HEK293 (cell line): ENCODE results near the gene ACOT8.

ENCODE experiments used
- ELK4 ChIP-seq: IDR thresholded peaks from 2 replicates; pipeline ENCODE4 v1.6.1; 2011; ENCODE audit warnings: mild to moderate bottlenecking, low read depth, low read length, borderline replicate concordance
- KLF17 ChIP-seq: fragments of 450-650 bp; formaldehyde crosslinking; IDR thresholded peaks from 2 replicates; pipeline ENCODE4 v1.5.1; 2016; ENCODE audit warnings: missing biosample characterization, missing genetic modification characterization
- PATZ1 ChIP-seq: fragments of 450-650 bp; formaldehyde crosslinking; IDR thresholded peaks from 2 replicates; pipeline ENCODE4 v1.5.1; 2016; ENCODE audit warnings: missing biosample characterization, missing genetic modification characterization
- SCRT1 ChIP-seq: fragments of 450-650 bp; formaldehyde crosslinking; IDR thresholded peaks from 2 replicates; pipeline ENCODE4 v1.5.1; 2016; ENCODE audit warnings: missing biosample characterization, missing genetic modification characterization, borderline replicate concordance
- TSHZ1 ChIP-seq: fragments of 450-650 bp; formaldehyde crosslinking; IDR thresholded peaks from 2 replicates; pipeline ENCODE4 v1.5.1; 2016; ENCODE audit warnings: missing biosample characterization, missing genetic modification characterization, borderline replicate concordance
- ZBTB20 ChIP-seq: fragments of 450-650 bp; formaldehyde crosslinking; IDR thresholded peaks from 2 replicates; pipeline ENCODE4 v1.5.1; 2016; ENCODE audit warnings: missing biosample characterization, missing genetic modification characterization
- ZBTB7A ChIP-seq: fragments of 450-650 bp; formaldehyde crosslinking; IDR thresholded peaks from 2 replicates; pipeline ENCODE4 v1.5.1; 2016; ENCODE audit warnings: low read depth, missing biosample characterization, missing genetic modification characterization
- ZFHX2 ChIP-seq: fragments of 450-650 bp; formaldehyde crosslinking; conservative IDR thresholded peaks from 2 replicates; pipeline ENCODE4 v1.5.1; 2016; ENCODE audit warnings: missing biosample characterization, missing genetic modification characterization
- ZNF114 ChIP-seq: fragments of 450-650 bp; formaldehyde crosslinking; IDR thresholded peaks from 2 replicates; pipeline ENCODE4 v1.5.0; 2017; ENCODE audit warnings: missing biosample characterization, missing genetic modification characterization
- ZNF214 ChIP-seq: fragments of 450-650 bp; formaldehyde crosslinking; IDR thresholded peaks from 2 replicates; pipeline ENCODE4 v1.5.1; 2017; ENCODE audit warnings: missing biosample characterization, mild to moderate bottlenecking, missing genetic modification characterization, borderline replicate concordance
- ZNF223 ChIP-seq: fragments of 450-650 bp; formaldehyde crosslinking; IDR thresholded peaks from 2 replicates; pipeline ENCODE4 v1.5.1; 2016; ENCODE audit warnings: missing biosample characterization, missing genetic modification characterization
- ZNF23 ChIP-seq: fragments of 450-650 bp; formaldehyde crosslinking; IDR thresholded peaks from 2 replicates; pipeline ENCODE4 v1.5.1; 2016; ENCODE audit warnings: missing biosample characterization, missing genetic modification characterization, borderline replicate concordance
- ZNF248 ChIP-seq: fragments of 450-650 bp; formaldehyde crosslinking; IDR thresholded peaks from 2 replicates; pipeline ENCODE4 v1.5.1; 2017; ENCODE audit warnings: missing biosample characterization, missing genetic modification characterization
- ZNF302 ChIP-seq: fragments of 450-650 bp; formaldehyde crosslinking; IDR thresholded peaks from 2 replicates; pipeline ENCODE4 v1.5.1; 2016; ENCODE audit warnings: missing biosample characterization, missing genetic modification characterization, low read depth
- ZNF324 ChIP-seq: fragments of 450-650 bp; formaldehyde crosslinking; IDR thresholded peaks from 2 replicates; pipeline ENCODE4 v1.5.1; 2016; ENCODE audit warnings: missing biosample characterization, missing genetic modification characterization
- ZNF341 ChIP-seq: fragments of 450-650 bp; formaldehyde crosslinking; IDR thresholded peaks from 2 replicates; pipeline ENCODE4; 2016; ENCODE audit warnings: low read depth, missing biosample characterization, missing genetic modification characterization
- ZNF473 ChIP-seq: fragments of 450-650 bp; formaldehyde crosslinking; IDR thresholded peaks from 2 replicates; pipeline ENCODE4 v1.5.1; 2017; ENCODE audit warnings: missing biosample characterization, missing genetic modification characterization
- ZNF518A ChIP-seq: fragments of 450-650 bp; formaldehyde crosslinking; conservative IDR thresholded peaks from 2 replicates; pipeline ENCODE4 v1.5.1; 2016; ENCODE audit warnings: low read depth, missing biosample characterization, missing genetic modification characterization
- ZNF555 ChIP-seq: fragments of 450-650 bp; formaldehyde crosslinking; conservative IDR thresholded peaks from 2 replicates; pipeline ENCODE4 v1.5.1; 2017; ENCODE audit warnings: missing biosample characterization, mild to moderate bottlenecking, missing genetic modification characterization, inconsistent platforms
- ZNF560 ChIP-seq: fragments of 450-650 bp; formaldehyde crosslinking; IDR thresholded peaks from 2 replicates; pipeline ENCODE4 v1.5.1; 2017; ENCODE audit warnings: missing biosample characterization, missing genetic modification characterization, borderline replicate concordance
- ZNF580 ChIP-seq: fragments of 450-650 bp; formaldehyde crosslinking; IDR thresholded peaks from 2 replicates; pipeline ENCODE4 v1.5.1; 2016; ENCODE audit warnings: missing biosample characterization, missing genetic modification characterization
- ZNF600 ChIP-seq: fragments of 450-650 bp; formaldehyde crosslinking; IDR thresholded peaks from 2 replicates; pipeline ENCODE4 v1.5.1; 2016; ENCODE audit warnings: missing biosample characterization, missing genetic modification characterization
- ZNF623 ChIP-seq: fragments of 450-650 bp; formaldehyde crosslinking; IDR thresholded peaks from 2 replicates; pipeline ENCODE4 v1.5.1; 2016; ENCODE audit warnings: missing biosample characterization, missing genetic modification characterization
- ZNF830 ChIP-seq: fragments of 450-650 bp; IDR thresholded peaks from 2 replicates; pipeline ENCODE4 v1.5.0; 2018; ENCODE audit warnings: missing biosample characterization, missing genetic modification characterization, low read depth, mild to moderate bottlenecking, moderate library complexity
- ZSCAN16 ChIP-seq: fragments of 450-650 bp; formaldehyde crosslinking; IDR thresholded peaks from 2 replicates; pipeline ENCODE4 v1.5.1; 2016; ENCODE audit warnings: missing biosample characterization, missing genetic modification characterization
- ZSCAN30 ChIP-seq: fragments of 450-650 bp; IDR thresholded peaks from 2 replicates; pipeline ENCODE4 v1.5.1; 2018; ENCODE audit warnings: missing biosample characterization, mild to moderate bottlenecking, missing genetic modification characterization, moderate library complexity

ACOT8 gene

GRCh38 chr20:45833030-45833882 lies 23.9 kb downstream of the ACOT8 start, which contains the start of gene SNX21 (continued):
- TF ChIP-seq ZNF518A, result no peak
- peak; percentile 76; the same call in 1 of the 2 replicates for TF ChIP-seq ZBTB20 (tag by site-specific recombination)
- TF ChIP-seq ZSCAN30 (tag by site-specific recombination), result 0 out of 2 replicates have a peak, but pooled peaks have one; percentile 35
- peak; percentile 84 for TF ChIP-seq ZNF600 (tag by site-specific recombination)
- TF ChIP-seq ZNF324 (tag by site-specific recombination), result no peak
- TF ChIP-seq TSHZ1 (tag by site-specific recombination), result no peak
- no peak for TF ChIP-seq ZNF214 (tag by site-specific recombination)
- TF ChIP-seq ZNF580, result no peak
- TF ChIP-seq ZSCAN16 (tag by site-specific recombination), result no peak
- no peak for TF ChIP-seq ZNF555 (tag by site-specific recombination)
- TF ChIP-seq ZNF623 (tag by site-specific recombination), result no peak
- peak; percentile 97 for TF ChIP-seq ZFHX2 (tag by site-specific recombination)
- no peak for TF ChIP-seq ZNF223 (tag by site-specific recombination)
- no peak for TF ChIP-seq ZNF830
- no peak for TF ChIP-seq ZNF114 (tag by site-specific recombination)
- no peak for TF ChIP-seq ZNF341 (tag by site-specific recombination)
- TF ChIP-seq ZNF473 (tag by site-specific recombination), result no peak
- no peak for TF ChIP-seq ELK4
- no peak for TF ChIP-seq SCRT1 (tag by site-specific recombination)
- TF ChIP-seq ZNF248 (tag by site-specific recombination), result no peak
- no peak for TF ChIP-seq ZNF302
- TF ChIP-seq PATZ1 (tag by site-specific recombination), result no peak
- TF ChIP-seq KLF17, result peak; percentile 55; the same call in 1 of the 2 replicates
- no peak for TF ChIP-seq ZNF23
- no peak for TF ChIP-seq ZBTB7A (tag by site-specific recombination)
- TF ChIP-seq ZNF560 (tag by site-specific recombination), result no peak
